Peyer's patch (tissue), 4 donors: ENCODE measurements around the gene PIK3C3. TPM values are rescaled to one million over a fixed set of nuclear protein-coding genes. Genes with fewer than 3 reads are reported as not detected.

ENCODE experiments used
- DNase-seq, 3 donors: peaks; one replicate each; pipeline ENCODE4 v3.0.0-alpha.2; 2017 to 2019
- H3K27ac ChIP-seq, 4 donors: fragments of 200-600 bp; sonication (generic); one replicate each; pipeline ENCODE4 v1.5.1; 2016 to 2019
- H3K27me3 ChIP-seq, 2 donors: fragments of 200-600 bp; sonication (generic); one replicate each; pipeline ENCODE4 v1.5.1; 2019
- H3K36me3 ChIP-seq, 3 donors: fragments of 200-600 bp; sonication (generic); one replicate each; pipeline ENCODE4 v1.5.1; 2016 to 2019
- H3K4me1 ChIP-seq, 4 donors: fragments of 200-600 bp; sonication (generic); one replicate each; pipeline ENCODE4 v1.5.1; 2016 to 2019
- H3K4me3 ChIP-seq, 4 donors: fragments of 200-600 bp; sonication (generic); 1 replicate in 3 of 4; 2 replicates in 1 of 4; pipeline ENCODE4 v1.5.1; 2016 to 2019; ENCODE audit warnings: mild to moderate bottlenecking in 1 of 4
- H3K9me3 ChIP-seq, 4 donors: fragments of 200-600 bp; sonication (generic); one replicate each; pipeline ENCODE4 v1.5.1; 2016 to 2019; ENCODE audit warnings: mild to moderate bottlenecking in 1 of 4
- POLR2A ChIP-seq, 2 donors: fragments of 450-650 bp; IDR thresholded peaks; one replicate each; pipeline ENCODE4 v1.5.1; 2017; ENCODE audit warnings: antibody characterized with exemption in 2 of 2, mild to moderate bottlenecking in 2 of 2, moderate library complexity in 2 of 2
- total RNA-seq, 4 donors: library from RNA; depleted of rRNA; stranded (reverse); fragments of >200 nt; gene quantifications; one replicate each; pipeline ENCODE4 v1.1.0, GENCODE V29; 2016
- TF ChIP-seq, protein P1 (sequence below), 6 experiments: fragments of 450-650 bp in 4 of 6; fragments of 200-600 bp in 2 of 6; sonication (generic) in 1 of 6; IDR thresholded peaks; one replicate each; pipeline ENCODE4 v1.5.1; 2017 to 2019; ENCODE audit warnings: antibody characterized with exemption in 6 of 6, mild to moderate bottlenecking in 3 of 6, moderate library complexity in 1 of 6

PIK3C3 gene
- total RNA-seq, 4 donors from 2014 or later: 33.3 to 59.4 (median 39.5) TPM

DNA sequence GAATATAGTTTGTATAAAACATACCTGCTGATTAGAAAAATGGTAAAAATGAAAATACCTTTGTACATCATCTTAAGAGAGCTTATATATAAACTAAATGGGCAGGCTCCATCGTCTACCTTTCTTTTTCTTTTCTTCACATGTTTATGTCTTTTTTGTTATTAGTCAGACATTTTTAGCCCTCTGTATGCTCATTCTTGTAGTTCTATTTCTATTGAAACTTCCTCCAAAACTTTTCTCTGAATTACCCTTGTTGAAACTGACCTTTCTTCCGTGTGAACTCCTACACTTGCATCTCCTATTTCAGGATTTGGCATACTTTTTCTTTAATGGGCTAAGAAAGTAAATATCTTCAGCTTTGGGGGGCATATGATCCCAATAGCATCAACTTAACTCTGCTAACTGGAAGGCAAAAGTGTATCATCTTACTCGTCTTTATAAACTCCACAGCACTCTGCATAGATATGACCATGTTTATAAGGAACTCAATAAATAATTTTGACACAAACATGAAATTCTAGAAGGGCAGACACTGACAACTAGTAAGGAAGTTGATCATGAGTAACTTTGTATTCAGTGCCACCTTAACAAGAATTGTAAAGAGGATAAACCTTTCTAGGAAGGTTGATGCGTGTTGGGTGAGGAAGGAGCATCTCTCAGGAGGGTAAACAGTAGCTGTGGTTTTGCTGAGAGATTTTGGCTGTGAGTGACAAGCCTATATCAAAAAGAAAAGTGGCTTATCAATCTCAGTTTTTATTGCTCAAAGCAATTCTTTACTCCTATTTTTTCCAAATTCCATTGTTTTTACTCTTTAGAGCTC lies 127.6 kb downstream of the PIK3C3 start:
- no peaks in the 10 kb centered on the region for H3K4me1 ChIP-seq
- H3K27me3 ChIP-seq: no peaks in the 10 kb centered on the region
- no peaks in the 10 kb centered on the region for H3K9me3 ChIP-seq
- peaks cover 0 to 34% (median 0%) of the 10 kb centered on the region in 3 donors for H3K36me3 ChIP-seq
- TF ChIP-seq, protein P1, sequence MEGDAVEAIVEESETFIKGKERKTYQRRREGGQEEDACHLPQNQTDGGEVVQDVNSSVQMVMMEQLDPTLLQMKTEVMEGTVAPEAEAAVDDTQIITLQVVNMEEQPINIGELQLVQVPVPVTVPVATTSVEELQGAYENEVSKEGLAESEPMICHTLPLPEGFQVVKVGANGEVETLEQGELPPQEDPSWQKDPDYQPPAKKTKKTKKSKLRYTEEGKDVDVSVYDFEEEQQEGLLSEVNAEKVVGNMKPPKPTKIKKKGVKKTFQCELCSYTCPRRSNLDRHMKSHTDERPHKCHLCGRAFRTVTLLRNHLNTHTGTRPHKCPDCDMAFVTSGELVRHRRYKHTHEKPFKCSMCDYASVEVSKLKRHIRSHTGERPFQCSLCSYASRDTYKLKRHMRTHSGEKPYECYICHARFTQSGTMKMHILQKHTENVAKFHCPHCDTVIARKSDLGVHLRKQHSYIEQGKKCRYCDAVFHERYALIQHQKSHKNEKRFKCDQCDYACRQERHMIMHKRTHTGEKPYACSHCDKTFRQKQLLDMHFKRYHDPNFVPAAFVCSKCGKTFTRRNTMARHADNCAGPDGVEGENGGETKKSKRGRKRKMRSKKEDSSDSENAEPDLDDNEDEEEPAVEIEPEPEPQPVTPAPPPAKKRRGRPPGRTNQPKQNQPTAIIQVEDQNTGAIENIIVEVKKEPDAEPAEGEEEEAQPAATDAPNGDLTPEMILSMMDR (IDR thresholded peaks at IDR 0.05): no peak
- no peak for TF ChIP-seq POLR2A (IDR thresholded peaks at IDR 0.05)
- no peak overlapping the region for H3K4me3 ChIP-seq
- no peak overlapping the region for H3K27ac ChIP-seq
- no peak for DNase-seq

DNA sequence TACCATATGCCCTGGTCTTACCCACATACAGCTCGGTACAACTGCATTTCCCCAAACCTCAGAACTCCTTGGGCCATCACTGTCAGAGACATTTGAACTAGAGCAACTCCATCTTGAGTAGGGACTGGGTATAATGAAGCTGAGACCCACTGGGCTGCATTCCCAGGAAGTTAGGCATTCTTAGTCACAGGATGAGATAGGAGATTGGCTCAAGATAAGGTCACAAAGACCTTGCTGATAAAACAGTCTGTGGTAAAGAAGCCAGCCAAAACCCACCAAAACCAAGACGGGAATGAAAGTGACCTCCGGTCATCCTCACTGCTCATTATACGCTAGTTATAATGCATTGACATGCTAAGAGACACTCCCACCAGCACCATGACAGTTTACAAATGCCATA lies 131.3 kb downstream of the PIK3C3 start:
- Histone ChIP-seq H3K27ac (no peak overlapping the region), H3K4me3 (no peak overlapping the region), H3K27me3 (no peaks in the 10 kb centered on the region), H3K4me1 (no peaks in the 10 kb centered on the region), H3K36me3 (peaks cover 0 to 18% (median 0%) of the 10 kb centered on the region in 3 donors), H3K9me3 (no peaks in the 10 kb centered on the region)
- no peak for DNase-seq
- TF ChIP-seq, protein P1 (IDR thresholded peaks at IDR 0.05): no peak
- no peak for TF ChIP-seq POLR2A (IDR thresholded peaks at IDR 0.05)

DNA sequence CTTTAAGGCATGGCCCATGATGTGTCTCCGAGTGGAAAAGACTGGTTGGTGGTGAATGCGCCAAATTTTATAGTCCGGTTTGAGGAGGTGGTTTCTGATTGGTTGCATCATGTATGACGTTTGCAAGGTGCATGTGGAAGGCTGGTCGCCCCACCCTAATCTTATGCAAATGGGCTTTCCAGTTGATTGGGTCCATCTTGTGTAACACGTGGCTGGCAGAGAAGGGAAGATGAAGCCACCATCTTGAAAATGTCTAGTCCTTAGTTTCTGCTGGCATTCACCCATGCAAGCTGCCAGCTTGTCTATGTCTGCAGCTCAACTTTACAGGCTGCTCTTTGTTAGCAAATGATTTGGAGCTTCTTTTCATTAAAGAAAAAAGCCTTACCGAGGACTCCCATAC lies 132.2 kb downstream of the PIK3C3 start:
- H3K27me3 ChIP-seq: no peaks in the 10 kb centered on the region
- H3K36me3 ChIP-seq: peaks cover 0 to 8% (median 0%) of the 10 kb centered on the region in 3 donors
- no peaks in the 10 kb centered on the region for H3K9me3 ChIP-seq
- no peak overlapping the region for H3K27ac ChIP-seq
- TF ChIP-seq, protein P1 (IDR thresholded peaks at IDR 0.05): no peak
- no peak for TF ChIP-seq POLR2A (IDR thresholded peaks at IDR 0.05)
- H3K4me3 ChIP-seq: no peak overlapping the region
- no peak for DNase-seq
- no peaks in the 10 kb centered on the region for H3K4me1 ChIP-seq

DNA sequence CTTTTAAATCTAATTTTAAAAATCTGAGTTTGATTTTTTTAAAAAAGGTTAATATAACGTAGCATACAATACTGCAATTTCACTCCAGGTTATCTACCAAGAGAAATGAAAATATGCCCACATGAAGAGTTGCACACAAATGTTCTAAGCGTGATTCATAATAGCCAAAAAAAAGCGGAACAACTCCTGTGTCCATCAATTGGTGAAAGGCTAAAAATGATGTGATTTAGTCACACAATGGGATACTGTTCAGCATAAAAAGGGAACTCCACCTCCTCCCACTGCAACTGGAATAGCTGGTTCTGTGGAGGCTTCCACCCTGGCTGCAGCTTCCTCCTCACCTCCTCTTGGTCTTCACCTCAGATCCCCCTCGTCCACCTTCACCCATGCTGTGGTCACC lies 132.8 kb downstream of the PIK3C3 start:
- DNase-seq: no peak
- H3K27me3 ChIP-seq: no peaks in the 10 kb centered on the region
- H3K4me3 ChIP-seq: no peak overlapping the region
- no peaks in the 10 kb centered on the region for H3K4me1 ChIP-seq
- peaks cover 0 to 2% (median 0%) of the 10 kb centered on the region in 3 donors for H3K36me3 ChIP-seq
- H3K9me3 ChIP-seq: no peaks in the 10 kb centered on the region
- TF ChIP-seq, protein P1 (IDR thresholded peaks at IDR 0.05): no peak
- no peak for TF ChIP-seq POLR2A (IDR thresholded peaks at IDR 0.05)
- no peak overlapping the region for H3K27ac ChIP-seq

DNA sequence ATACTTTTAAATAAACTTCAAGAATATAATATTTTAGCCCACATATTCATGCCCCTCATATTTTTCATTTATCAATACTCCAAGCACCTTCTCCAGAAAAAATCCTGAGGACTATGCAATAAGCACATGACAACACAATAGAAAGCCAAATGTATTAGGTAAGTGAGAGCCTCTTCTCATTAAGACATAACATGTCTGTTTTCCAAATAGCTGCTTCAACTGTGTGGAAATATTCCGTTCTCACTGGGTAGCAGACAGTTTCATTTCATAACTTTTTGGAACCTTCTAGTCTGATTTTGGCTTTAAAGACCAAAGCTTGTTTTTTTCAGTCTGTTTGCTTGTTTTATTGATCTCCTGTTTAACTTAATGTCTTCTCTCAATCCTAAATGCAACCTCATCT lies 137.8 kb downstream of the PIK3C3 start:
- Histone ChIP-seq H3K27ac (no peak overlapping the region), H3K4me3 (no peak overlapping the region), H3K4me1 (peaks cover 0 to 5% (median 0%) of the 10 kb centered on the region in 4 donors), H3K27me3 (no peaks in the 10 kb centered on the region), H3K36me3 (no peaks in the 10 kb centered on the region), H3K9me3 (no peaks in the 10 kb centered on the region)
- TF ChIP-seq, protein P1 (IDR thresholded peaks at IDR 0.05): no peak
- no peak for TF ChIP-seq POLR2A (IDR thresholded peaks at IDR 0.05)
- DNase-seq: no peak
